HCT116 (cell line): Measurements from ENCODE around the gene ANXA8. TPM values are rescaled to one million over a fixed set of nuclear protein-coding genes. Genes with fewer than 3 reads are reported as not detected.

Experiments
- ATAC-seq: fragments of 200-7000 bp; cut with Tn5 transposase; 2 replicates; pipeline ENCODE4 v1.9.1; 2020; ENCODE audit warnings: mild to moderate bottlenecking, moderate library complexity
- BruUV-seq: library from RNA; stranded (reverse); fragments of 400-500 nt; replicated peaks from 2 replicates; lab custom pipeline; 2021; lab: Mats Ljungman, UMichigan
- CTCF ChIA-PET: fragments of 300-600 bp; sonication (Branson Sonifier 250); formaldehyde crosslinking; loops from one replicate; lab custom pipeline; 2021; ENCODE audit warnings: antibody characterized with exemption; lab: Charles Lee
- POLR2A ChIA-PET: fragments of 300-600, 350-600 bp; sonication (Branson Sonifier 250); formaldehyde crosslinking; loops from one replicate; lab custom pipeline; 2021; ENCODE audit warnings: antibody characterized with exemption; lab: Charles Lee
- RAD21 ChIA-PET, 2 experiments: fragments of 300-600 bp; sonication (Branson Sonifier 250); formaldehyde crosslinking; loops; one replicate each; lab custom pipeline; 2023; ENCODE audit warnings: low total read pairs in 2 of 2; ENCODE audit not compliant: uncharacterized antibody in 2 of 2, unreplicated experiment in 2 of 2, low non-redundant PET in 1 of 2; lab: Charles Lee
- DNase-seq: peaks from one replicate; pipeline ENCODE4 v3.0.0-alpha.2; 2010; ENCODE audit warnings: low read depth, low spot score
- H2AFZ ChIP-seq: fragments of 200-600 bp; shearing (Covaris generic), sonication (generic); 2 replicates; pipeline ENCODE4 v1.6.1; 2017; ENCODE audit warnings: low read depth, mixed run types, mixed read lengths, antibody characterized with exemption, low read length; ENCODE audit not compliant: poor library complexity, severe bottlenecking
- H3K27ac ChIP-seq: 2 replicates; pipeline ENCODE4 v1.5.1; 2012; ENCODE audit warnings: low read depth, low read length
- H3K27me3 ChIP-seq: fragments of 200-600 bp; sonication (generic); 2 replicates; pipeline ENCODE4 v1.6.1; 2016; ENCODE audit warnings: mixed run types, low read length, mixed read lengths; ENCODE audit not compliant: insufficient read depth
- H3K36me3 ChIP-seq, 2 experiments: fragments of 200-500 bp in 1 of 2; fragments of 200-600 bp in 1 of 2; sonication (Bioruptor generic) in 1 of 2; sonication (generic) in 1 of 2; 2 replicates each; pipeline versions ENCODE4 v1.5.1 to v1.6.1; 2014 to 2016; ENCODE audit warnings: low read length in 2 of 2, inconsistent platforms in 1 of 2, mixed read lengths in 1 of 2, mixed run types in 1 of 2; ENCODE audit not compliant: insufficient read depth in 2 of 2, control insufficient read depth in 1 of 2
- H3K4me1 ChIP-seq, 2 experiments: fragments of 200-600 bp in 1 of 2; sonication (generic) in 1 of 2; 2 replicates each; pipeline versions ENCODE4 v1.5.1 to v1.6.1; 2012 to 2017; ENCODE audit warnings: low read length in 2 of 2, inconsistent platforms in 1 of 2, mild to moderate bottlenecking in 1 of 2, mixed read lengths in 1 of 2, mixed run types in 1 of 2, moderate library complexity in 1 of 2; ENCODE audit not compliant: insufficient read depth in 2 of 2, control insufficient read depth in 1 of 2
- H3K4me2 ChIP-seq: fragments of 200-600 bp; sonication (generic); 2 replicates; pipeline ENCODE4 v1.6.1; 2017; ENCODE audit warnings: mixed run types, low read length, mixed read lengths
- H3K4me3 ChIP-seq, 2 experiments: fragments of 200-600 bp in 1 of 2; sonication (generic) in 1 of 2; replicated peaks in 1 of 2; 2 replicates each; pipeline ENCODE4 v1.5.1; 2011 to 2016; ENCODE audit warnings: low read length in 2 of 2, control low read depth in 1 of 2, low read depth in 1 of 2, mild to moderate bottlenecking in 1 of 2, mixed read lengths in 1 of 2, mixed run types in 1 of 2
- H3K79me2 ChIP-seq: fragments of 200-600 bp; sonication (generic); 2 replicates; pipeline ENCODE4 v1.6.1; 2017; ENCODE audit warnings: mild to moderate bottlenecking, mixed run types, low read length, moderate library complexity, mixed read lengths; ENCODE audit not compliant: insufficient read depth
- H3K9ac ChIP-seq: fragments of 200-600 bp; sonication (generic); 2 replicates; pipeline ENCODE4 v1.6.1; 2016; ENCODE audit warnings: low read length, mixed read lengths
- H3K9me2 ChIP-seq: fragments of 200-600 bp; sonication (generic), shearing (Covaris generic); 2 replicates; pipeline ENCODE4 v1.6.1; 2017; ENCODE audit warnings: mixed run types, mild to moderate bottlenecking, moderate library complexity; ENCODE audit not compliant: insufficient read depth
- H3K9me3 ChIP-seq, 2 experiments: fragments of 200-500 bp in 1 of 2; fragments of 200-600 bp in 1 of 2; sonication (Bioruptor generic) in 1 of 2; sonication (generic) in 1 of 2; 2 replicates each; pipeline ENCODE4 v1.6.1; 2014 to 2017; ENCODE audit warnings: low read length in 2 of 2, mixed read lengths in 2 of 2, inconsistent platforms in 1 of 2, low read depth in 1 of 2, mild to moderate bottlenecking in 1 of 2, mixed run types in 1 of 2, moderate library complexity in 1 of 2; ENCODE audit not compliant: control insufficient read depth in 1 of 2, insufficient read depth in 1 of 2
- H4K20me1 ChIP-seq: fragments of 200-600 bp; sonication (generic), shearing (Covaris generic); 2 replicates; pipeline ENCODE4 v1.6.1; 2017; ENCODE audit warnings: mixed run types, mild to moderate bottlenecking, moderate library complexity; ENCODE audit not compliant: insufficient read depth
- ATF3 ChIP-seq: IDR thresholded peaks from 2 replicates; pipeline ENCODE4 v1.6.1; 2012
- CBX3 ChIP-seq: IDR thresholded peaks from 2 replicates; pipeline ENCODE4 v1.6.1; 2012; ENCODE audit warnings: low read depth
- CEBPB ChIP-seq: IDR thresholded peaks from 2 replicates; pipeline ENCODE4 v1.6.1; 2012; ENCODE audit warnings: low read depth
- EGR1 ChIP-seq: IDR thresholded peaks from 2 replicates; pipeline ENCODE4 v1.6.1; 2012; ENCODE audit warnings: low read depth
- EZH2 ChIP-seq: fragments of 200-600 bp; sonication (generic); IDR thresholded peaks from 2 replicates; pipeline ENCODE4 v1.6.1; 2017; ENCODE audit warnings: antibody characterized with exemption, mixed run types
- EZH2phosphoT487 ChIP-seq: fragments of 200-600 bp; IDR thresholded peaks from 2 replicates; pipeline ENCODE4 v1.6.1; 2018; ENCODE audit warnings: antibody characterized with exemption, borderline replicate concordance
- JUND ChIP-seq: IDR thresholded peaks from 2 replicates; pipeline ENCODE4 v1.6.1; 2012
- MAX ChIP-seq: IDR thresholded peaks from 2 replicates; pipeline ENCODE4 v1.6.1; 2012
- POLR2A ChIP-seq: IDR thresholded peaks from 2 replicates; pipeline ENCODE4 v1.7.0; 2011; ENCODE audit warnings: borderline replicate concordance; ENCODE audit not compliant: insufficient read depth, insufficient read length; ENCODE audit errors: extremely low read depth
- RAD21 ChIP-seq: IDR thresholded peaks from 2 replicates; pipeline ENCODE4 v1.6.1; 2012; ENCODE audit warnings: low read depth, mild to moderate bottlenecking
- SIN3A ChIP-seq: IDR thresholded peaks from 2 replicates; pipeline ENCODE4 v1.6.1; 2012; ENCODE audit warnings: low read depth
- SRF ChIP-seq: IDR thresholded peaks from 2 replicates; pipeline ENCODE4 v1.6.1; 2012; ENCODE audit warnings: low read depth
- ZNF274 ChIP-seq: fragments of 200-500 bp; sonication (Bioruptor generic); IDR thresholded peaks from 2 replicates; pipeline ENCODE4 v1.6.1; 2014; ENCODE audit warnings: mild to moderate bottlenecking, low read depth, low read length, inconsistent platforms
- intact Hi-C: fragments of 100-400 bp; cut with micrococcal nuclease; formaldehyde crosslinking; loops from 2 replicates; pipeline ENCODE4 v1.10.0; 2022
- total RNA-seq: library from RNA; stranded (reverse); gene quantifications from one replicate; pipeline ENCODE4 v1.2.1, GENCODE V29; 2021; ENCODE audit not compliant: unreplicated experiment

The ANXA8 gene
- total RNA-seq, 1 experiment from 2014 or later: 0.25 TPM

GRCh38 chr10:47449979-47450378, 33.9 kb downstream of the ANXA8 start:
- ChIA-PET POLR2A (no interaction called here), CTCF (no interaction called here), RAD21 (no interaction called here)
- Histone ChIP-seq H3K79me2 (no peaks in the 10 kb centered on the region), H2AFZ (no peak overlapping the region), H3K9me2 (no peaks in the 10 kb centered on the region), H3K4me1 (peaks cover 0 to 9% of the 10 kb centered on the region in 2 experiments; a peak in 1 of 4 replicates), H4K20me1 (no peaks in the 10 kb centered on the region), H3K27me3 (no peaks in the 10 kb centered on the region), H3K9ac (no peak overlapping the region), H3K4me2 (no peak overlapping the region), H3K36me3 (no peaks in the 10 kb centered on the region), H3K9me3 (peaks cover 0 to 10% of the 10 kb centered on the region in 2 experiments; a peak in 1 of 4 replicates), H3K27ac (no peak overlapping the region), H3K4me3 (no peak overlapping the region)
- TF ChIP-seq CEBPB: no peak
- no peak for TF ChIP-seq EZH2
- TF ChIP-seq CBX3: no peak
- no peak for TF ChIP-seq JUND
- no peak for TF ChIP-seq RAD21
- TF ChIP-seq ZNF274: no peak
- TF ChIP-seq EGR1: no peak
- no peak for TF ChIP-seq SRF
- no peak for TF ChIP-seq MAX
- no peak for TF ChIP-seq EZH2phosphoT487
- no peak for TF ChIP-seq SIN3A
- TF ChIP-seq ATF3: no peak
- TF ChIP-seq POLR2A: no peak
- BruUV-seq: no TSS peak
- intact Hi-C loops: no loop called here
- no peak for ATAC-seq
- DNase-seq: no peak
